HepG2 (cell line): ENCODE data around the gene MAP3K3. TPM values are rescaled to one million over a fixed set of nuclear protein-coding genes. Genes with fewer than 3 reads are reported as not detected.

ENCODE experiments used
- CEBPB ChIP-seq: IDR thresholded peaks from 2 replicates; pipeline ENCODE4 v1.6.1; 2011; ENCODE audit warnings: low read depth, low read length, improper control_type of control experiment, borderline replicate concordance
- JUN ChIP-seq: sonication (generic); formaldehyde crosslinking; IDR thresholded peaks from 2 replicates; pipeline ENCODE4 v1.4.0; 2020; ENCODE audit warnings: mild to moderate bottlenecking, missing genetic modification reagents
- KAT2B ChIP-seq: fragments of 150-350 bp; IDR thresholded peaks from 2 replicates; pipeline ENCODE4 v1.6.1; 2014; ENCODE audit warnings: low read depth, low read length, borderline replicate concordance
- KDM3A ChIP-seq: IDR thresholded peaks from 2 replicates; pipeline ENCODE4 v1.6.1; 2018; ENCODE audit warnings: low read depth, missing compliant biosample characterization
- MAX ChIP-seq: IDR thresholded peaks from 2 replicates; pipeline ENCODE4 v1.6.1; 2012; ENCODE audit warnings: inconsistent platforms
- NCOR1 ChIP-seq: fragments of 200-600 bp; sonication (generic); IDR thresholded peaks from 2 replicates; pipeline ENCODE4 v1.7.0; 2017; ENCODE audit warnings: antibody characterized with exemption, low read length, borderline replicate concordance
- NFKBIZ ChIP-seq: IDR thresholded peaks from 2 replicates; pipeline ENCODE4 v1.6.1; 2018; ENCODE audit warnings: missing genetic modification reagents, missing compliant biosample characterization
- NRL ChIP-seq: sonication (generic); formaldehyde crosslinking; IDR thresholded peaks from 2 replicates; pipeline ENCODE4 v1.5.0; 2020; ENCODE audit warnings: missing genetic modification reagents, mild to moderate bottlenecking, moderate library complexity, borderline replicate concordance
- SNAI1 ChIP-seq: sonication (generic); formaldehyde crosslinking; IDR thresholded peaks from 2 replicates; pipeline ENCODE4 v1.5.0; 2020; ENCODE audit warnings: mild to moderate bottlenecking, missing genetic modification reagents, borderline replicate concordance
- TFDP2 ChIP-seq: sonication (generic); formaldehyde crosslinking; IDR thresholded peaks from 2 replicates; pipeline ENCODE4 v1.4.0; 2020; ENCODE audit warnings: missing genetic modification reagents
- WIZ ChIP-seq: sonication (generic); formaldehyde crosslinking; IDR thresholded peaks from 2 replicates; pipeline ENCODE4 v1.5.1; 2020; ENCODE audit warnings: mild to moderate bottlenecking, missing genetic modification reagents
- ZBTB10 ChIP-seq: sonication (generic); formaldehyde crosslinking; IDR thresholded peaks from 2 replicates; pipeline ENCODE4 v1.4.0; 2020; ENCODE audit warnings: missing genetic modification reagents, borderline replicate concordance
- ZNF124 ChIP-seq: sonication (generic); formaldehyde crosslinking; IDR thresholded peaks from 2 replicates; pipeline ENCODE4 v1.4.0; 2020; ENCODE audit warnings: missing genetic modification reagents
- ZNF281 ChIP-seq: sonication (generic); formaldehyde crosslinking; IDR thresholded peaks from 2 replicates; pipeline ENCODE4 v1.4.0; 2020; ENCODE audit warnings: missing genetic modification reagents, borderline replicate concordance
- ZNF670 ChIP-seq: sonication (generic); formaldehyde crosslinking; IDR thresholded peaks from 2 replicates; pipeline ENCODE4 v1.8.0; 2022; ENCODE audit warnings: mild to moderate bottlenecking, missing genetic modification reagents, borderline replicate concordance
- ZNF678 ChIP-seq: sonication (generic); formaldehyde crosslinking; IDR thresholded peaks from 2 replicates; pipeline ENCODE4 v1.4.0; 2020; ENCODE audit warnings: mild to moderate bottlenecking, missing genetic modification reagents
- polyA plus RNA-seq, 8 experiments: library from polyadenylated mRNA; depleted of rRNA in 3 of 8; stranded (reverse) in 7 of 8; unstranded in 1 of 8; fragments of >200 nt; fragmentation: Illumina TruSeq in 4 of 8; extraction: Trizol in 4 of 8; gene quantifications; 2 replicates each; pipeline versions ENCODE4 v1.2.1 to v1.2.3, GENCODE V29; 2011 to 2016; ENCODE audit warnings: low read depth in 4 of 8, missing spikeins in 1 of 8, mixed read lengths in 1 of 8; ENCODE audit not compliant: insufficient read depth in 1 of 8
- total RNA-seq, 5 experiments: library from RNA; depleted of rRNA; stranded (reverse); fragments of >200 nt; fragmentation: Illumina TruSeq; extraction: Trizol; gene quantifications; 2 replicates each; pipeline ENCODE4 v1.2.3, GENCODE V29; 2016; ENCODE audit warnings: low read depth in 1 of 5
- TF ChIP-seq, protein P1 (sequence below): sonication (generic); formaldehyde crosslinking; IDR thresholded peaks from 2 replicates; pipeline ENCODE4 v1.4.0; 2020; ENCODE audit warnings: missing genetic modification reagents, low read depth, mild to moderate bottlenecking, borderline replicate concordance

The MAP3K3 gene
- total and polyA plus RNA-seq, 2 of the 13 experiments (the other 11 are each of a cell fraction or from before 2014, with no cell fraction given), result 17.7 to 21.8 TPM

DNA sequence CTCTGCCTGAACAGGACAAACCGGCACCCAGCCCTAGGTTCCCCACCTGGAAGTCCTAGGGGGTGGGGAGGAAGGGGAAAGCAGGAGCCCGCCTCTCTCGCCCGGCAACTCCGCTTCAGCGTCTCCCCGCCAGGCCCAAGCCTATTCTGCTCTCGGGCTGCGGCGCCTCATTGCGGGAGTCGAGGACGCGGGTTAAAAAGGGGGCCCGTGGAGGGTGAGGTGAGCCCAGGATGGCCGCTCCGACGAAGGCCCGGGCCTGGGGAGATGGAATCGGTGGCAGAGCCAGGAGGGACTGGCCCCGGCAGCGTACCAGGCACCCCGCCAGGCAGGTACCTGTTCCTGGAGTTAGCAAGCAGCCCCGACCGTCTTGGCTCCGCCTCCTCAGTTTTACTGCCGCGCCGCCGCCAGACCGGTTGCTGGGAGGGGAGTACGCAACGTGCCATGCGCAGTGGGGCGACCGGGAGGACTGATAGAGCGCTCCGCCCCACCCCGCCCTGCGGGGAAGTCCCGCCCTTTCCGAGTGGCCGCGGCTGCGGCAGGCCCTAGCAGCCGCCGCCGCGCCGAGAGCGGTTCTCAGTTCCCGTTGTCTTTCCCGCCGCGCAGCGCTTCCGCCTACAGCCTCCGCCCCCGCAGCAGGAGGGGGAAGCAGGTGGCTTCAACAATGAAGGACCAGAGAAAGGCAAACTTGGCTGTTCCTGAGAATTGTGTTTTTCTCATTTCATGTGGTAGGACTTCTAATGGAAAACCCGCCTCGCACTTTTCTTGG is 119.4 kb downstream of the MAP3K3 start, which contains the start of gene STRADA (continued):
- TF ChIP-seq ZNF124 (0 out of 2 replicates have a peak, but pooled peaks have one; percentile 5), ZBTB10 (no peak), KAT2B (no peak), KDM3A (peak; percentile 88), NRL (CRISPR knock-in tag) (peak; percentile 85; the same call in 1 of the 2 replicates), WIZ (CRISPR knock-in tag) (peak; percentile 53; the same call in 1 of the 2 replicates), ZNF281 (no peak), ZNF678 (no peak; the same call in 1 of the 2 replicates), NCOR1 (0 out of 2 replicates have a peak, but pooled peaks have one; percentile 39), MAX (peak; percentile 92), TFDP2 (peak; percentile 99), CEBPB (0 out of 2 replicates have a peak, but pooled peaks have one; percentile 48), SNAI1 (CRISPR knock-in tag) (no peak), NFKBIZ (no peak; the same call in 1 of the 2 replicates), ZNF670 (CRISPR knock-in tag) (no peak; the same call in 1 of the 2 replicates), JUN (CRISPR knock-in tag) (peak; percentile 8; the same call in 1 of the 2 replicates)
- TF ChIP-seq, protein P1, sequence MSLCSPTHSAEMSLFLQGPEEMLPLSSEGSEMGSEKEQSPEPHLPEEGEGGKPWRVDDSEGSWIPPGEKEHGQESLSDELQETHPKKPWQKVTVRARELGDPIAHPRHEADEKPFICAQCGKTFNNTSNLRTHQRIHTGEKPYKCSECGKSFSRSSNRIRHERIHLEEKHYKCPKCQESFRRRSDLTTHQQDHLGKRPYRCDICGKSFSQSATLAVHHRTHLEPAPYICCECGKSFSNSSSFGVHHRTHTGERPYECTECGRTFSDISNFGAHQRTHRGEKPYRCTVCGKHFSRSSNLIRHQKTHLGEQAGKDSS, result peak; percentile 6; the same call in 1 of the 2 replicates
